ENCODE measurements around the gene MAP3K19.

Gene MAP3K19

DNA sequence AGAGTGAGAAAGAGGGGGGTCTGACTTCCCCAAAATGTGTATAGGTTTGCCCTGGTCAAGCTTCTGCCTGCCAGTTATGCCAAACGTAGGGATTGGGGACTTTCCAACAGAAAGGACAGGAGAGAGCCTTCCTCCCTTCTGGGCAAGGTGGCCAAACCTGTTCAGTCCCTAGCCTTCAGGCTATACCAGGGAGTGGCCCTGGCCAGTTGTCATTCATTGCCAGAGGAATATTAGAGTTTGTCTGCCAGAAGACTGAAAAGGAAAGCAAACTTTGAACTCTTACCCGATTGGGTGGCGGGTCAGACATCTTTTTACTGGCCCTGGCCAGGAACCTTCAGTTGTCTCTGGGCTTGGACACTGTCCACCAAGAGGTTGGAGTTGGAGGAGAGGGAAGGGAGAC, 27.0 kb upstream of the MAP3K19 start:
- Histone ChIP-seq H3K4me3 (ENCODE audit: low read depth, low read length) (no peak overlapping the region), H3K9me3 (ENCODE audit: control insufficient read depth, insufficient read depth, low read length) (peaks cover 32% of the 10 kb centered on the region), H3K4me1 (ENCODE audit: control insufficient read depth, insufficient read depth, low read length) (no peaks in the 10 kb centered on the region), H3K9ac (ENCODE audit: low read depth, low read length) (no peak overlapping the region), H3K27me3 (ENCODE audit: control insufficient read depth, insufficient read depth, low read length) (no peaks in the 10 kb centered on the region), H3K36me3 (ENCODE audit: control insufficient read depth, insufficient read depth, low read length) (peaks cover 7% of the 10 kb centered on the region)

DNA sequence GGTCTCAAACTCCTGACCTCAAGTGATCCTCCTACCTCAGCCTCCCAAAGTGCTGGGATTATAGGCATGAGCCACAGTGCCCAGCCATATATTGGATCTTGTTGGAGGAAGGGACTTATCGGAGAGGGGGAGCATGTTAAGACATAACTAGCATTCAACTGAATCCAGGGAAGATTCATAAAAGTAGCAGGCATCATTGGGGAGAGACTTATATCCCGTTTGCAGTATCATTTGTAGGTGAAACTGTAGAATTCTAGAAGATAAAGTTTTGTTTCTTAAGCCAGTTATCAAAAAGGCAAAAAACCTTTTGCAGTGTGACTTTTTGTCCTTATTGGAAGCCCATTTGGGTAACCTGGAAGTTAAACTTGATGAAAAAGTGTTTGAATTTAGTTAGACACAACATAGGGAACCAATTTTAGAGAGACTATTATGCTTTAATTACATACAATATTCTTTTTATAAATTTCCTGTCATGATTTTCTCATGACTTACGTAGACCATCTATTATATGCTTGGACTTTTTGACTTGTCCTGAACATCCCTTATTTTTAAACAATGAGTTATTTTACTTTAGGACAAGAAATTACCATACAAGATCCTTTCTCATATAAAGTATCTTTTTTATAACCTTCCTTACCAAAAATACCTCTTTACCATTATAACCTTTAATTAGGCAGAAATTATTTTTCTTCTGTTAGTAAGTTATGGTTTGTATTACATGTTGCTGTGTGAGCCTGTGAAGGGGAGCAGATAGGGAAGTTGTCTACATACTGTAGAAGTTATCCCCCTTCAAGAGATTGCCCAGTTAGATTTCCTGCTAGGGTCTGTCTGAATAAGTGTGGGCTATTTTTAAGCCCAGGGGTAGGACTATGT, 25.1 kb upstream of the MAP3K19 start:
- Histone ChIP-seq H3K9me3 (ENCODE audit: control insufficient read depth, insufficient read depth, low read length) (peaks cover 32% of the 10 kb centered on the region), H3K9ac (ENCODE audit: low read depth, low read length) (no peak overlapping the region), H3K36me3 (ENCODE audit: control insufficient read depth, insufficient read depth, low read length) (peaks cover 7% of the 10 kb centered on the region), H3K4me3 (ENCODE audit: low read depth, low read length) (no peak overlapping the region), H3K27me3 (ENCODE audit: control insufficient read depth, insufficient read depth, low read length) (no peaks in the 10 kb centered on the region), H3K4me1 (ENCODE audit: control insufficient read depth, insufficient read depth, low read length) (no peaks in the 10 kb centered on the region)

DNA sequence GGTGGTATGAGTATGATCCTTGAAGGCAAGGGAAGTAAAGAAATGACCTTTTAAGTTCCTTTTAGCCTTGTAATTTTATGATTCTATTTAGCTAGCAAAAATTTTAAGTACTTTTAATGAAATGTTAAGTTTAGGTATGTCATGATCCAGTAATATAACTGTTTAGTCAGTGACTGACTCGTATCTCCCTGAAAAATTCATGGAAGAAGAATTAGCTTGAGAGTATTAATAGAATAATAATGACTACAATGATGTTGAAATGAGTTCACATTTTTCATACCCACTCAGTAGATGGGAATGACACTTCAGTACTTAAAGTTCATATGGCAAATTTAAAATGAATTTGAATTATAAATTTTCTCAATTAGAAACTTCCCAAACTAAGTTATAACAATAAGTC, 19.5 kb upstream of the MAP3K19 start:
- Histone ChIP-seq H3K36me3 (ENCODE audit: control insufficient read depth, insufficient read depth, low read length) (peaks cover 9% of the 10 kb centered on the region), H3K4me3 (ENCODE audit: low read depth, low read length) (no peak overlapping the region), H3K9me3 (ENCODE audit: control insufficient read depth, insufficient read depth, low read length) (peaks cover 13% of the 10 kb centered on the region), H3K27me3 (ENCODE audit: control insufficient read depth, insufficient read depth, low read length) (no peaks in the 10 kb centered on the region), H3K4me1 (ENCODE audit: control insufficient read depth, insufficient read depth, low read length) (no peaks in the 10 kb centered on the region), H3K9ac (ENCODE audit: low read depth, low read length) (no peak overlapping the region)

DNA sequence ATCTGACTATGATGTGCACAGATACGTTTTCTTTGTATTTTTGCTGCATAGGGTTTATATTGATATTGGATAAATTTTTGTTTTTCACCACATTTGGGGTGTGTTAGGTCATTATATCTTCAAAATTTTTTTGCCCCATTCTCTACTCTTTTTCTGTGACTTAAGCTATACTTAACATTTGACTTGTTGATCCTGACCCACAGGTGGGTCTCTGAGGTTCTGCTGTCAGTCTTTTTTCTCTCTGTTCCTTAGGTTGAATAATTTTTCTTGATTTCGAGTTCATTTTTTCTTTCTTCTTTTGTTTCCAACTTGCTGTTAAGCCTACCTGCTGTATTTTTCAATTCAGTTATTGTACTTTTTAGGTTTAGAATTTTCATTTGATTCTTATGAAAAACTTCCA, 16.9 kb upstream of the MAP3K19 start:
- H3K4me1 ChIP-seq (ENCODE audit: control insufficient read depth, insufficient read depth, low read length): no peaks in the 10 kb centered on the region
- H3K4me3 ChIP-seq (ENCODE audit: low read depth, low read length): no peak overlapping the region
- no peaks in the 10 kb centered on the region for H3K9me3 ChIP-seq (ENCODE audit: control insufficient read depth, insufficient read depth, low read length)
- no peak overlapping the region for H3K9ac ChIP-seq (ENCODE audit: low read depth, low read length)
- no peaks in the 10 kb centered on the region for H3K27me3 ChIP-seq (ENCODE audit: control insufficient read depth, insufficient read depth, low read length)
- H3K36me3 ChIP-seq (ENCODE audit: control insufficient read depth, insufficient read depth, low read length): peaks cover 5% of the 10 kb centered on the region

DNA sequence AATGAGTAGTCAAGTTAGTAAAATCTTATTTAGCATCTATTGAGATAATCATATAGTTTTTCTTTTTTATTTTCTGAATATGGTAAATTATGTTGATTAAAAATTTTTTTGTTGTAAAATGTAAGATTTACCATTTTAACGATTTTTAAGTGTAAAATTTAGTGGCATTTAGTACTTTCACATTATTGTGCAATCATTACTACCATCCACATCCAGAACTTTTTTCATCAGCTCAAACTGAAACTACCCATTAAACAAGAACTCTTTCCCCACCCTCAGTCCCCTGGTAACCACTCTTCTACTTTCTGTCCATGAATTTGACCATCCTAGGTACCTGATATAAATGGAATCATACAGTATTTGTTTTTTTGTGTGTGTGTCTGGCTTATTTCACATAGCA, 16.0 kb upstream of the MAP3K19 start:
- no peak overlapping the region for H3K4me3 ChIP-seq (ENCODE audit: low read depth, low read length)
- H3K9me3 ChIP-seq (ENCODE audit: control insufficient read depth, insufficient read depth, low read length): no peaks in the 10 kb centered on the region
- no peaks in the 10 kb centered on the region for H3K27me3 ChIP-seq (ENCODE audit: control insufficient read depth, insufficient read depth, low read length)
- no peak overlapping the region for H3K9ac ChIP-seq (ENCODE audit: low read depth, low read length)
- H3K4me1 ChIP-seq (ENCODE audit: control insufficient read depth, insufficient read depth, low read length): no peaks in the 10 kb centered on the region
- H3K36me3 ChIP-seq (ENCODE audit: control insufficient read depth, insufficient read depth, low read length): peaks cover 5% of the 10 kb centered on the region

DNA sequence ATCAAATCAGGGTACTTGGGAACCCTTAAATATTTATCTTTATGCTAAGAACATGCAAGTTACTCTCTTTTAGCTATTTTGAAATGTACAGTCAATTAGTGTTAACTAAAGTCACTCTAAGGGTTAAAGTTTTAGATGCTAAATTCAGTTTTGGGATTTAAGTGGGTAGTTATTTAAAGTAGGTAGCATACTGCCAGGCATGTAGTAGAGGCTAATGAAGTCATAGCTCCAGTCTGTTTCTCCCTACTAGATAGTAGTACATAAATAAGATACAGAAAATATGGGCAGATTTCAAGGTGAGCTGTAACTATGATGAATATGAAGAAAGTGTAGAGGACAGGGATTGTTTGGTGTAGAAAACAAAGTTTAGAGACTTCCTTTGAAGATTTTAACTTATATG, 12.3 kb upstream of the MAP3K19 start:
- no peaks in the 10 kb centered on the region for H3K27me3 ChIP-seq (ENCODE audit: control insufficient read depth, insufficient read depth, low read length)
- no peak overlapping the region for H3K4me3 ChIP-seq (ENCODE audit: low read depth, low read length)
- peaks cover 4% of the 10 kb centered on the region for H3K36me3 ChIP-seq (ENCODE audit: control insufficient read depth, insufficient read depth, low read length)
- no peaks in the 10 kb centered on the region for H3K4me1 ChIP-seq (ENCODE audit: control insufficient read depth, insufficient read depth, low read length)
- no peaks in the 10 kb centered on the region for H3K9me3 ChIP-seq (ENCODE audit: control insufficient read depth, insufficient read depth, low read length)
- no peak overlapping the region for H3K9ac ChIP-seq (ENCODE audit: low read depth, low read length)

DNA sequence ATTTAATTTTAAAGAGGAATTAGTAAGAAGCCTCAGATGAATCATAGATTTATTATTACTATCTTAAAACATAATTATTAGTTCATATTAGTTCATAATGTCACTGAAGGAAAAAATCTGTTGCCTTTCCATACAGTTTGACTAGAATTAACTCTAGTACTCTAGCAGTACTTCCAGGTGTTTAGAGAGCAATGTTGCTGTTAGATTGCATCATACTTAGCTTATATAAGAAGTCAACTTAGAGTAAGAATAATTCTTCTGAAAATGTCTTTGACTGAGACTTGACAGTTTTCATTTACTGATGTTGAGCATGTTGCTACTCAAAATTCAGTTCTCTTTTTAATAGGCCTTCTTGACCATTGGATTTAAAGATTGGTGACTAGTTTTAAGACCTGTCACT, 9.5 kb upstream of the MAP3K19 start:
- H3K9ac ChIP-seq (ENCODE audit: low read depth, low read length): no peak overlapping the region
- peaks cover under 1% of the 10 kb centered on the region for H3K4me1 ChIP-seq (ENCODE audit: control insufficient read depth, insufficient read depth, low read length)
- H3K4me3 ChIP-seq (ENCODE audit: low read depth, low read length): no peak overlapping the region
- no peaks in the 10 kb centered on the region for H3K27me3 ChIP-seq (ENCODE audit: control insufficient read depth, insufficient read depth, low read length)
- H3K36me3 ChIP-seq (ENCODE audit: control insufficient read depth, insufficient read depth, low read length): peaks cover under 1% of the 10 kb centered on the region
- no peaks in the 10 kb centered on the region for H3K9me3 ChIP-seq (ENCODE audit: control insufficient read depth, insufficient read depth, low read length)

DNA sequence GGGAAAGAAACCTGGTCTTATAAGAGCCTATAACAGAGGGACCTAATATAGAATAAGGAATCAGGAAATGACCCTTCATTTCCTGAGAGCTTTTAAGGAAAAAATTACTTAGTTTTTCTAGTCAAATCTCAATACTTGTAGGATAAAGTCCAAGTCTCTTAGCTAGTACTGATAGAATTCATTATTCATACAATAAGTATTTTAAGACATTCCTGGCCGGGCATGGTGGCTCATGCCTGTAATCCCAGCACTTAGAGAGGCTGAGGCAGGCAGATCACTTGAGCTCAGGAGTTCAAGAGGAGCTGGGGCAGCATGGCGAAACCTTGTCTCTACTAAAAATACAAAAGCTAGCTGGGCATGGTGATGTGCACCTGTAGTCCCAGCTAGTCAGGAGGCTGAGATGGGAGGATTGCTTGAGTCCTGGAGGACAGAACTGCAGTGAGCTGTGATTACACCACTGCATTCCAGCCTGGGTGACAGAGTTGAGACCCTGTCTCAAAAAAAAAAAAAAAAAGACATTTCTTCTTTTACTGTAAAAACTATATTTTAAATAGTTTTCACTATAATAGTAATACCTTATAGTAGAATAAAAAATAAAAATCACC, 8.0 kb upstream of the MAP3K19 start:
- Histone ChIP-seq H3K27me3 (ENCODE audit: control insufficient read depth, insufficient read depth, low read length) (no peaks in the 10 kb centered on the region), H3K4me1 (ENCODE audit: control insufficient read depth, insufficient read depth, low read length) (peaks cover 3% of the 10 kb centered on the region), H3K36me3 (ENCODE audit: control insufficient read depth, insufficient read depth, low read length) (no peaks in the 10 kb centered on the region), H3K9me3 (ENCODE audit: control insufficient read depth, insufficient read depth, low read length) (no peaks in the 10 kb centered on the region), H3K4me3 (ENCODE audit: low read depth, low read length) (no peak overlapping the region), H3K9ac (ENCODE audit: low read depth, low read length) (no peak overlapping the region)

DNA sequence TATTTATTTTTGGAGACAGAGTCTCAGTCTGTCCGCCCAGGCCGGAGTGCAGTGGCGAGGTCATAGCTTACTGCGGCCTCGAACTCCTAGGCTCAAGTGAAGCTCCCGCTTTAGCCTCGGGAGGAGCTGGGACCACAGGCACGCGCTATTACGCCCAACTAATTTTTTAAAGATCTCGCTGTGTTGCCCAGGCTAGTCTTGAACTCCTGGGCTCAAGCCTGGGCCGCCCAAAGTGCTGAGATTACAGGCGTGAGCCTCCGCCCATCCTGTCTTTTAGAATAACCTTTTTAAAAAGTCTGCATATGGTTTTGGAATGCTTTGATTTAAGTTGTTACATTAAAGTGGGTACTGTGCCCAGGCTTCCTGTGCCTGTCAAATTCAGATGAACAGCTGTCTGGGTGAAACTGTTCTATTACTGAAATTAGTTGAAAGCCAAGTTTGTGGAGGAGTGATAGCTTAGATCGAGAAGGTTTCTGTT, 5.8 kb upstream of the MAP3K19 start:
- Histone ChIP-seq H3K9ac (ENCODE audit: low read depth, low read length) (peak overlapping the region; percentile 99), H3K9me3 (ENCODE audit: control insufficient read depth, insufficient read depth, low read length) (no peaks in the 10 kb centered on the region), H3K4me3 (ENCODE audit: low read depth, low read length) (peak overlapping the region; percentile 99), H3K27me3 (ENCODE audit: control insufficient read depth, insufficient read depth, low read length) (no peaks in the 10 kb centered on the region), H3K4me1 (ENCODE audit: control insufficient read depth, insufficient read depth, low read length) (peaks cover 3% of the 10 kb centered on the region), H3K36me3 (ENCODE audit: control insufficient read depth, insufficient read depth, low read length) (no peaks in the 10 kb centered on the region)

DNA sequence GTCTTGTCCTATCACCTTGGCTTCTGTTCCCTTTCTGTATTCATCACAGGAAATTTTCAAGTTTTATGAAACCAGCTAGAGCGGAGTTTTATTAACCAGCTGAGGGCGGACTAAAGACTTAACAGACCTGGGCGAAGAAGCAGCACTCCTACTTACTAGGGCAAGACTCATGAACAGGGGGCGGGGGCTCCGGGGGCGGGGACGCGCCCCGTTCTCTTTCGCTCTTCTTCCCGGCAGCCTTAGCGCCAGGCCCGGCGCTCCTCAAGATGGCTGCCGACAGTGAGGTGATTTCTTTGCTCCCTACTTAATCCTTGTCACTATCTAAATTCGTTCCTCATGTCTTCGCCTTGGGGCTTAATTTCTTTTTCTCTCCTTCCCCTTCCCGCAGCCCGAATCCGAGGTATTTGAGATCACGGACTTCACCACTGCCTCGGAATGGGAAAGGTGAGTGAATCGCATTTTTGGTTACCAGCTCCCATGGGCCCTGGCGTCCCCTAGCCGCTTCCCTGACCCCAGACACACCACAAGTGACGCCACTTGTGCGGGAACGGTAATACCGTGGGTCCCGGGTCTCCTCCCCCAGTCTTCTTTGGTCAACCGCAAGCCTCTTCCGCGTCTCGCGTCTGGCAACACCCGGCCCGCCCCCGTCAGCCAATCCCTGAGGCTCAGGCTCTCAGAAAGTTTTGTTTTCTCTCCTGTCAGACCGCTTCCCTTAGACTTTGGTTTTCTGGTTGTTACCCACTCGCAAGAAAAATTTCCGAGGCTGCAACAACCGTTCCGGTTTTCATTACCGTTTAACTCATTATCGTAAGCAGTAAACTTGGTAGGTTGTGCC, 5.0 kb upstream of the MAP3K19 start, which contains the start of gene RAB3GAP1:
Gene RAB3GAP1 (plus strand): TSS at position 251 of the 835 bp plus-strand sequence. CDS start 16 bp downstream, at position 267.
- Histone ChIP-seq H3K4me3 (ENCODE audit: low read depth, low read length) (peak within 1 kb of the TSS; percentile 99), H3K9me3 (ENCODE audit: control insufficient read depth, insufficient read depth, low read length) (no peaks in the 10 kb centered on the region), H3K9ac (ENCODE audit: low read depth, low read length) (peak within 1 kb of the TSS; percentile 99), H3K4me1 (ENCODE audit: control insufficient read depth, insufficient read depth, low read length) (peaks cover 5% of the 10 kb centered on the region), H3K27me3 (ENCODE audit: control insufficient read depth, insufficient read depth, low read length) (no peaks in the 10 kb centered on the region), H3K36me3 (ENCODE audit: control insufficient read depth, insufficient read depth, low read length) (no peaks in the 10 kb centered on the region)

DNA sequence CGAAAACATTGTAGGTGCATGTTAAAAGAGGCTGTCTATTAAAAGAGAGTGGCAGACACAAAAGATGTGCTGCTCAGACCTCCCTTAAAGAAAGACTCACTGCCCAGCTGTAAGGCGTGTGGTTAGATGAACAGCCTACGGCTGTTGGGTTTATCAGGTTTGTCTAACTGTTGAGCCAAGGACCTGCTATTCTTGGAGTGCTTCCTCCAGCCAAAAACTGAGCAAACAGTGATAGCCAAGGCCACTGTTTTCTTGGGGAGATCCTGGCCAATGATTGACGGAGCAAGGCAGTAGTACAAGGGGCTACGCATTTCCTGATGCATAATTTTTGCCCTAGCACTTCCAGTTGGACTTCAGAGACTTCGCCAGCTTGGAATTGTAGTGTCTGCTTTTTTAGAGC, 3.4 kb upstream of the MAP3K19 start:
- no peaks in the 10 kb centered on the region for H3K9me3 ChIP-seq (ENCODE audit: control insufficient read depth, insufficient read depth, low read length)
- H3K27me3 ChIP-seq (ENCODE audit: control insufficient read depth, insufficient read depth, low read length): no peaks in the 10 kb centered on the region
- no peaks in the 10 kb centered on the region for H3K36me3 ChIP-seq (ENCODE audit: control insufficient read depth, insufficient read depth, low read length)
- no peak overlapping the region for H3K9ac ChIP-seq (ENCODE audit: low read depth, low read length)
- H3K4me1 ChIP-seq (ENCODE audit: control insufficient read depth, insufficient read depth, low read length): peaks cover 5% of the 10 kb centered on the region
- H3K4me3 ChIP-seq (ENCODE audit: low read depth, low read length): no peak overlapping the region
